GM23338 (cell line): ENCODE data around the gene KLHL17. TPM values are rescaled to one million over a fixed set of nuclear protein-coding genes. Genes with fewer than 3 reads are reported as not detected.

Source experiments
- ATAC-seq: fragments of 200-7000 bp; cut with Tn5 transposase; 3 replicates; pipeline ENCODE4 v1.9.1; 2020
- DNase-seq: peaks from one replicate; pipeline ENCODE4 v3.0.0-alpha.2; 2015; ENCODE audit warnings: low spot score
- H2AFZ ChIP-seq: fragments of 200-600 bp; sonication (generic); 2 replicates; pipeline ENCODE4 v1.8.0; 2016; ENCODE audit warnings: antibody characterized with exemption, mild to moderate bottlenecking, moderate library complexity
- H3F3A ChIP-seq: fragments of 200-600 bp; sonication (generic); replicated peaks from 2 replicates; pipeline ENCODE4 v1.8.0; 2017; ENCODE audit warnings: antibody characterized with exemption, mixed run types, low read depth
- H3K27ac ChIP-seq: fragments of 200-600 bp; sonication (generic); 2 replicates; pipeline ENCODE4 v1.6.1; 2016; ENCODE audit warnings: low read depth
- H3K27me3 ChIP-seq: fragments of 200-600 bp; sonication (generic); 2 replicates; pipeline ENCODE4 v1.8.0; 2016; ENCODE audit warnings: mild to moderate bottlenecking, mixed run types, moderate library complexity; ENCODE audit not compliant: insufficient read depth
- H3K36me3 ChIP-seq: fragments of 200-600 bp; sonication (generic); 2 replicates; pipeline ENCODE4 v1.8.0; 2016; ENCODE audit warnings: mild to moderate bottlenecking; ENCODE audit not compliant: insufficient read depth
- H3K4me1 ChIP-seq: fragments of 200-600 bp; sonication (generic); 2 replicates; pipeline ENCODE4 v1.8.0; 2016; ENCODE audit warnings: mild to moderate bottlenecking, moderate library complexity; ENCODE audit not compliant: insufficient read depth
- H3K4me2 ChIP-seq: fragments of 200-600 bp; sonication (generic); 2 replicates; pipeline ENCODE4 v1.7.1; 2017; ENCODE audit warnings: mixed run types
- H3K4me3 ChIP-seq: fragments of 200-600 bp; sonication (generic); 2 replicates; pipeline ENCODE4 v1.6.1; 2016; ENCODE audit warnings: mixed run types
- H3K79me2 ChIP-seq: fragments of 200-600 bp; sonication (generic); replicated peaks from 2 replicates; pipeline ENCODE4 v1.8.0; 2017; ENCODE audit warnings: mild to moderate bottlenecking; ENCODE audit not compliant: insufficient read depth
- H3K9me2 ChIP-seq: fragments of 200-600 bp; sonication (generic); 2 replicates; pipeline ENCODE4 v1.8.0; 2017; ENCODE audit not compliant: insufficient read depth
- H4K20me1 ChIP-seq: fragments of 200-600 bp; sonication (generic); replicated peaks from 2 replicates; pipeline ENCODE4 v1.8.0; 2017; ENCODE audit warnings: mild to moderate bottlenecking; ENCODE audit not compliant: insufficient read depth
- H3K27ac Mint-ChIP-seq: 2 replicates; pipeline ENCODE4 v1.8.0; 2020; ENCODE audit warnings: inconsistent platforms, mild to moderate bottlenecking, moderate library complexity, mixed read lengths
- H3K27me3 Mint-ChIP-seq: 3 replicates; pipeline ENCODE4 v1.8.0; 2022; ENCODE audit warnings: low read depth, mild to moderate bottlenecking, moderate library complexity, mixed read lengths, inconsistent platforms; ENCODE audit not compliant: insufficient read depth, poor library complexity
- H3K36me3 Mint-ChIP-seq: 3 replicates; pipeline ENCODE4 v1.8.0; 2021; ENCODE audit warnings: low read depth, mild to moderate bottlenecking, inconsistent platforms, moderate library complexity, mixed read lengths
- H3K4me1 Mint-ChIP-seq: 3 replicates; pipeline ENCODE4 v1.8.0; 2020; ENCODE audit warnings: mild to moderate bottlenecking, inconsistent platforms, mixed read lengths
- H3K4me3 Mint-ChIP-seq: 3 replicates; pipeline ENCODE4 v1.8.0; 2021; ENCODE audit warnings: moderate library complexity, mild to moderate bottlenecking, inconsistent platforms, mixed read lengths
- H3K9me3 Mint-ChIP-seq: 3 replicates; pipeline ENCODE4 v1.8.0; 2020; ENCODE audit warnings: moderate library complexity, mild to moderate bottlenecking, inconsistent platforms, mixed read lengths
- CREB1 ChIP-seq: fragments of 250-450 bp; sonication (Bioruptor Pico); IDR thresholded peaks from 2 replicates; pipeline ENCODE4 v1.5.0; 2020; ENCODE audit warnings: low read depth, mild to moderate bottlenecking, moderate library complexity
- EZH2 ChIP-seq: fragments of 200-600 bp; sonication (generic); IDR thresholded peaks from one replicate; pipeline ENCODE4 v1.8.0; 2017; ENCODE audit warnings: antibody characterized with exemption, mild to moderate bottlenecking, low read depth; ENCODE audit not compliant: unreplicated experiment
- EZH2phosphoT487 ChIP-seq: fragments of 200-600 bp; sonication (generic); IDR thresholded peaks from one replicate; pipeline ENCODE4 v1.8.1; 2018; ENCODE audit warnings: antibody characterized with exemption; ENCODE audit not compliant: unreplicated experiment
- NANOG ChIP-seq: IDR thresholded peaks from 2 replicates; pipeline ENCODE4 v1.6.1; 2016; ENCODE audit warnings: antibody characterized with exemption, borderline replicate concordance
- POLR2AphosphoS5 ChIP-seq: IDR thresholded peaks from 2 replicates; pipeline ENCODE4 v1.6.1; 2016; ENCODE audit warnings: antibody characterized with exemption, low read depth
- STAT1 ChIP-seq: IDR thresholded peaks from one replicate; pipeline ENCODE4 v1.6.1; 2016; ENCODE audit warnings: antibody characterized with exemption; ENCODE audit not compliant: unreplicated experiment
- ZNF114 ChIP-seq: fragments of 250-450 bp; sonication (Bioruptor Pico); IDR thresholded peaks from 2 replicates; pipeline ENCODE4 v1.5.0; 2020; ENCODE audit warnings: mild to moderate bottlenecking, moderate library complexity
- ZNF331 ChIP-seq: fragments of 250-450 bp; sonication (Bioruptor Pico); IDR thresholded peaks from 2 replicates; pipeline ENCODE4 v1.5.0; 2020; ENCODE audit warnings: low read depth, mild to moderate bottlenecking, moderate library complexity
- polyA plus RNA-seq: library from polyadenylated mRNA; unstranded; fragments of >200 nt; fragmentation: Nextera tagmentation; extraction: Ambion mirVana; gene quantifications from 2 replicates; pipeline ENCODE4 v1.2.1, GENCODE V29; 2016
- total RNA-seq: library from RNA; depleted of rRNA; stranded (reverse); fragments of >200 nt; shearing (Covaris generic); gene quantifications from 2 replicates; pipeline ENCODE4 v1.2.3, GENCODE V29; 2014
- TF ChIP-seq, protein P1 (sequence below): IDR thresholded peaks from 2 replicates; pipeline ENCODE4 v1.6.1; 2016; ENCODE audit warnings: antibody characterized with exemption
- TF ChIP-seq, protein P2 (sequence below): IDR thresholded peaks from one replicate; pipeline ENCODE4 v1.6.1; 2018; ENCODE audit warnings: antibody characterized with exemption; ENCODE audit not compliant: unreplicated experiment
- TF ChIP-seq, protein P3 (sequence below), 2 experiments: fragments of 200-600 bp in 1 of 2; sonication (generic) in 1 of 2; conservative IDR thresholded peaks; 2 replicates each; pipeline versions ENCODE4 v1.5.1 to v1.6.1; 2016 to 2017; ENCODE audit warnings: antibody characterized with exemption in 2 of 2, low read depth in 2 of 2, mild to moderate bottlenecking in 2 of 2, moderate library complexity in 1 of 2

KLHL17 gene
- total and polyA plus RNA-seq, 2 experiments from 2014 or later, result 16.5 to 37.1 TPM

DNA sequence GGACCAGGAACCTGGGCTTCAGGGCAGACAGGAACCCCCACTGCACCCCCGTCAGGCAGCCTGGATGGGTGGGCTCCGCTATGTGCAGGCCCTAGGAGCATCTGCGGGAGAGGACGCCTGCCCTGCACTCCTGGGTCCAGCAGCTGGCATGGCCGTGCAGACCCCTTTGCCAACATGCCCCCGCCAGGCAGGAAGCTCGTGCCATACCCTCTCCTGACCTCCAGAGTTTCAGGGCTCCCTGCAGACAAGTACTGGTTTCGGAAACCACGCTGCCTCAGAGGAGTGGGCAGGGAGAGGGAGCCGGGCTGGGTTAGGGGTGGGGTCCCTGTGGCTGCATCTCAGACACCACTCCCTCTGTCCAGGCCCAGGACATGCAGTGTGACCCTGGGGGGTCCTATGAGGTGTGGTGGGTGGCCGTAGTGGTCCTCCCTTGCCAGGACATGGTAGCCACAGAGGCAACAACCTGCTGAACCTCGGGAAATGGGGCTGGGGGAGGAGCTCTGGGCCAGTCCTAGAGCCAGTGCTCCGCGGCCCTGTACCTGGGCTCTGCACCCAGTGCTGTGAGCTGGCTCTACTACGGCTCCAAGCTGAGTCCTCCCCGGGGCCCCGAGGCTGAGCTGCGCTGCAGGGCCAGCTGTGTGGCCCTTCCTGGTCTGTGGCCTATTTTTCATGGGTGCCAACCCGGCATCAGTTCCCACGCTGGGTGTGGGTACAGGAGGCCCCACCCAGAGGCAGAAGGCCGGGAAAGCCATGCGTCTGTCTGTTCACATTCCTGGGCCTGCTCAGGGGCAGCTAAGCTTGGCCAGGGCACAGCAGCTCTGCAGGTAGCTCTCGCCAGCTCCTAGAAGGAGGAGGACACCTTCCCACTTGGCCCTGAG is 7.3 kb downstream of the KLHL17 start:
- Histone ChIP-seq H3K79me2 (no peaks in the 10 kb centered on the region), H3K27me3 (peaks cover 40% of the 10 kb centered on the region), H3K27ac (no peak overlapping the region), H4K20me1 (0 out of 2 replicates have a peak, but pooled peaks cover 2% of the 10 kb centered on the region), H3K36me3 (no peaks in the 10 kb centered on the region), H2AFZ (no peak overlapping the region), H3F3A (peaks cover 7% of the 10 kb centered on the region), H3K9me2 (no peaks in the 10 kb centered on the region), H3K4me3 (peak overlapping the region; percentile 68; the same call in 1 of the 2 replicates), H3K4me1 (no peaks in the 10 kb centered on the region; the same call in 1 of the 2 replicates), H3K4me2 (no peak overlapping the region; the same call in 1 of the 2 replicates)
- TF ChIP-seq EZH2phosphoT487, result no peak
- TF ChIP-seq ZNF331 (CRISPR knock-in tag), result no peak
- TF ChIP-seq POLR2AphosphoS5, result no peak
- TF ChIP-seq EZH2, result no peak
- TF ChIP-seq NANOG, result no peak
- TF ChIP-seq STAT1, result no peak
- TF ChIP-seq, protein P1, sequence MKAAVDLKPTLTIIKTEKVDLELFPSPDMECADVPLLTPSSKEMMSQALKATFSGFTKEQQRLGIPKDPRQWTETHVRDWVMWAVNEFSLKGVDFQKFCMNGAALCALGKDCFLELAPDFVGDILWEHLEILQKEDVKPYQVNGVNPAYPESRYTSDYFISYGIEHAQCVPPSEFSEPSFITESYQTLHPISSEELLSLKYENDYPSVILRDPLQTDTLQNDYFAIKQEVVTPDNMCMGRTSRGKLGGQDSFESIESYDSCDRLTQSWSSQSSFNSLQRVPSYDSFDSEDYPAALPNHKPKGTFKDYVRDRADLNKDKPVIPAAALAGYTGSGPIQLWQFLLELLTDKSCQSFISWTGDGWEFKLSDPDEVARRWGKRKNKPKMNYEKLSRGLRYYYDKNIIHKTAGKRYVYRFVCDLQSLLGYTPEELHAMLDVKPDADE, result no peak
- TF ChIP-seq, protein P2, sequence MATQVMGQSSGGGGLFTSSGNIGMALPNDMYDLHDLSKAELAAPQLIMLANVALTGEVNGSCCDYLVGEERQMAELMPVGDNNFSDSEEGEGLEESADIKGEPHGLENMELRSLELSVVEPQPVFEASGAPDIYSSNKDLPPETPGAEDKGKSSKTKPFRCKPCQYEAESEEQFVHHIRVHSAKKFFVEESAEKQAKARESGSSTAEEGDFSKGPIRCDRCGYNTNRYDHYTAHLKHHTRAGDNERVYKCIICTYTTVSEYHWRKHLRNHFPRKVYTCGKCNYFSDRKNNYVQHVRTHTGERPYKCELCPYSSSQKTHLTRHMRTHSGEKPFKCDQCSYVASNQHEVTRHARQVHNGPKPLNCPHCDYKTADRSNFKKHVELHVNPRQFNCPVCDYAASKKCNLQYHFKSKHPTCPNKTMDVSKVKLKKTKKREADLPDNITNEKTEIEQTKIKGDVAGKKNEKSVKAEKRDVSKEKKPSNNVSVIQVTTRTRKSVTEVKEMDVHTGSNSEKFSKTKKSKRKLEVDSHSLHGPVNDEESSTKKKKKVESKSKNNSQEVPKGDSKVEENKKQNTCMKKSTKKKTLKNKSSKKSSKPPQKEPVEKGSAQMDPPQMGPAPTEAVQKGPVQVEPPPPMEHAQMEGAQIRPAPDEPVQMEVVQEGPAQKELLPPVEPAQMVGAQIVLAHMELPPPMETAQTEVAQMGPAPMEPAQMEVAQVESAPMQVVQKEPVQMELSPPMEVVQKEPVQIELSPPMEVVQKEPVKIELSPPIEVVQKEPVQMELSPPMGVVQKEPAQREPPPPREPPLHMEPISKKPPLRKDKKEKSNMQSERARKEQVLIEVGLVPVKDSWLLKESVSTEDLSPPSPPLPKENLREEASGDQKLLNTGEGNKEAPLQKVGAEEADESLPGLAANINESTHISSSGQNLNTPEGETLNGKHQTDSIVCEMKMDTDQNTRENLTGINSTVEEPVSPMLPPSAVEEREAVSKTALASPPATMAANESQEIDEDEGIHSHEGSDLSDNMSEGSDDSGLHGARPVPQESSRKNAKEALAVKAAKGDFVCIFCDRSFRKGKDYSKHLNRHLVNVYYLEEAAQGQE, result no peak
- TF ChIP-seq, protein P3, sequence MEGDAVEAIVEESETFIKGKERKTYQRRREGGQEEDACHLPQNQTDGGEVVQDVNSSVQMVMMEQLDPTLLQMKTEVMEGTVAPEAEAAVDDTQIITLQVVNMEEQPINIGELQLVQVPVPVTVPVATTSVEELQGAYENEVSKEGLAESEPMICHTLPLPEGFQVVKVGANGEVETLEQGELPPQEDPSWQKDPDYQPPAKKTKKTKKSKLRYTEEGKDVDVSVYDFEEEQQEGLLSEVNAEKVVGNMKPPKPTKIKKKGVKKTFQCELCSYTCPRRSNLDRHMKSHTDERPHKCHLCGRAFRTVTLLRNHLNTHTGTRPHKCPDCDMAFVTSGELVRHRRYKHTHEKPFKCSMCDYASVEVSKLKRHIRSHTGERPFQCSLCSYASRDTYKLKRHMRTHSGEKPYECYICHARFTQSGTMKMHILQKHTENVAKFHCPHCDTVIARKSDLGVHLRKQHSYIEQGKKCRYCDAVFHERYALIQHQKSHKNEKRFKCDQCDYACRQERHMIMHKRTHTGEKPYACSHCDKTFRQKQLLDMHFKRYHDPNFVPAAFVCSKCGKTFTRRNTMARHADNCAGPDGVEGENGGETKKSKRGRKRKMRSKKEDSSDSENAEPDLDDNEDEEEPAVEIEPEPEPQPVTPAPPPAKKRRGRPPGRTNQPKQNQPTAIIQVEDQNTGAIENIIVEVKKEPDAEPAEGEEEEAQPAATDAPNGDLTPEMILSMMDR (conservative IDR thresholded peaks at IDR 0.05; ENCODE audit: low read depth in 2 of 2), result no peak
- TF ChIP-seq ZNF114 (CRISPR knock-in tag), result no peak
- TF ChIP-seq CREB1 (CRISPR knock-in tag), result no peak
- H3K4me3 Mint-ChIP-seq, result no peak overlapping the region; the same call in 2 of the 3 replicates
- no peaks in the 10 kb centered on the region; the same call in 2 of the 3 replicates for H3K4me1 Mint-ChIP-seq
- H3K9me3 Mint-ChIP-seq, result no peaks in the 10 kb centered on the region
- H3K27me3 Mint-ChIP-seq, result peaks cover 43% of the 10 kb centered on the region
- ATAC-seq (peak; percentile 2; the same call in 1 of the 3 replicates), DNase-seq (no peak)
- H3K27ac Mint-ChIP-seq, result no peak overlapping the region
- peaks cover 2% of the 10 kb centered on the region; the same call in 1 of the 3 replicates for H3K36me3 Mint-ChIP-seq
